ENCODE measurements around the gene NLRC3. TPM values are rescaled to one million over a fixed set of nuclear protein-coding genes. Genes with fewer than 3 reads are reported as not detected.

The NLRC3 gene
- total RNA-seq, 1 experiment from 2014 or later = 0.03 TPM

DNA sequence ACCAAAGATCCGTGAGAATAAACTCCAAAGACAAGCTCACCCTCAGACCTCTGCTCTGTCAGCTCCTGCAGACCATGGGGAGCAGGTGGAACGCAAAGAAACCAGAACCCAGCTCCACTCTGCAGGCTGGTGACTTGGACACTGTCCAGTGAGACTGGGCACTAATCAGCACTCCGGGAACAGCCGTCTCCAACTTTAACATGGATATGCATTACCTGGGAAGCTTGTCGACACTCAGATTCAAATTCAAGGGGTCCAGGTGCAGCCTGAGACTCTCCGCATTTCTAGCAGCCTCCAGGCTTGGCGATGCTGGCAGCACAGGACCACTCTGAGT is 25.1 kb upstream of the NLRC3 start:
- no peaks in the 10 kb centered on the region for H3K27me3 ChIP-seq
- H3K36me3 ChIP-seq = peaks cover 45% of the 10 kb centered on the region
- peaks cover 6% of the 10 kb centered on the region for H3K9me3 ChIP-seq
- H3K4me3 ChIP-seq = no peak overlapping the region
- DNase-seq = no peak

DNA sequence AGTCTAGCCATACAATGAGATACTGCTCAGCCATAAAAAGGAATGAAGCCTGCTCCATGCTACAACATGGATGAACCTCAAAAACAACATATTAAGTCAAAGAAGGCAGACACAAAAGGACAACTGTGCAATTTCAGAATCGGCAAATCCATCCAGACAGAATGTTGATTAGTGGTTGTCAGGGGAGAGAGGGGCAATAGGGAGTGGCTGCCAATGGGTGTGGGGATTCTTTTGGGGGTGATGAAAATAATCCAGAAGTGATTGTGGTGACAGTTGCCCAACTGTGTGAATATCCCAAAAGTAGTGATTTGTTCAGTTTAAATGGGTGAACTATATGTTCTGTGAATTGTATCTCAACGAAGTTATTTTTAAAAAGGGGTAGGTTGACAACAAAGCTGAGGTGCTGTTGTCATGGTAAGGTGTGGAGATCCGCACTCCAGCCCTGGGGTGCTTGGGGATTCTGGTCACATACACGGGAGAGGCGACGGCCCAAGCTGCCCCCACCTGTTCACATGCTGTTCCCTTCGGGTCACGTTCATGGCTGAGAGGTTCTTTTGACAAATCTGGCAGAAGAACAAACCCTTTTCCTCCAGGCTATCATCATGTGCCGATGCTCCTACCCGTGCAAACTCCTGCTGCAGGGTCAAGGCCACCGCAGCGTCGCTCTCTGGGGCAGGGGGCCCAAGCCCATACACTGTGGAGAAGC is 24.6 kb upstream of the NLRC3 start:
- no peak for DNase-seq
- H3K36me3 ChIP-seq = peaks cover 43% of the 10 kb centered on the region
- no peaks in the 10 kb centered on the region for H3K27me3 ChIP-seq
- H3K4me3 ChIP-seq = no peak overlapping the region
- peaks cover 6% of the 10 kb centered on the region for H3K9me3 ChIP-seq

GRCh38 chr16:3599922-3600321 is 22.7 kb upstream of the NLRC3 start:
- H3K4me3 ChIP-seq = no peak overlapping the region
- H3K9me3 ChIP-seq = peaks cover 6% of the 10 kb centered on the region
- no peaks in the 10 kb centered on the region for H3K27me3 ChIP-seq
- H3K36me3 ChIP-seq = peaks cover 39% of the 10 kb centered on the region
- no peak for DNase-seq

- no peak overlapping the region for H3K4me3 ChIP-seq
- no peak for DNase-seq
- no peaks in the 10 kb centered on the region for H3K27me3 ChIP-seq
- H3K36me3 ChIP-seq = peaks cover 37% of the 10 kb centered on the region
- peaks cover 6% of the 10 kb centered on the region for H3K9me3 ChIP-seq
These were observed 21.9 kb upstream of the NLRC3 start for GRCh38 chr16:3599121-3599520.

- peaks cover 33% of the 10 kb centered on the region for H3K36me3 ChIP-seq
- H3K9me3 ChIP-seq = peaks cover 6% of the 10 kb centered on the region
- no peak overlapping the region for H3K4me3 ChIP-seq
- DNase-seq = no peak
- no peaks in the 10 kb centered on the region for H3K27me3 ChIP-seq
These were observed 21.0 kb upstream of the NLRC3 start for GRCh38 chr16:3598236-3598635.

GRCh38 chr16:3597676-3598075 is 20.5 kb upstream of the NLRC3 start:
- no peak for DNase-seq

DNA sequence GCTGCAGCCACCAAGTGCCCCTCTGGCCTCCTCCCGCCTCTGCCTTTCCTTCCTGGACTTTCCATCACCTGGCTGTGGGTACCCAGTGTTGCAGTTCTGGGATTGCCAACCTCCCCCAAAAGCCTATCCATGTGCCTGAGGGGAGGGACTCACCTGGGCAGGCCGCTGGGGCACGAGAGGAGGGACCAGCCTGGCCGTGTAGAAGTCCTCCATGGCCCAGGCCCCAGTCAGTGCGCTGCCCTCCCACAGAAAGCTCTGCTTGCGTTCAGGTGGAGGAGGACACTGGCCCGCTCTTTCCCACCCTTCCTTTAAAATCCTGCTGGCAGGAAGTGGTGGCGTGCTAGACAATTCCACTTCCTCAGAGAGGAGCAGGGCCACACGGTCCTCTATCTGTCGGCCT is 20.0 kb upstream of the NLRC3 start:
- no peaks in the 10 kb centered on the region for H3K27me3 ChIP-seq
- no peak overlapping the region for H3K4me3 ChIP-seq
- peaks cover 36% of the 10 kb centered on the region for H3K36me3 ChIP-seq
- no peak for DNase-seq
- H3K9me3 ChIP-seq = peaks cover 6% of the 10 kb centered on the region

More at GRCh38 chr16:3597676-3598075, 20.5 kb upstream of the NLRC3 start:
- H3K4me3 ChIP-seq = no peak overlapping the region
- peaks cover 6% of the 10 kb centered on the region for H3K9me3 ChIP-seq
- H3K27me3 ChIP-seq = no peaks in the 10 kb centered on the region
- H3K36me3 ChIP-seq = peaks cover 34% of the 10 kb centered on the region

DNA sequence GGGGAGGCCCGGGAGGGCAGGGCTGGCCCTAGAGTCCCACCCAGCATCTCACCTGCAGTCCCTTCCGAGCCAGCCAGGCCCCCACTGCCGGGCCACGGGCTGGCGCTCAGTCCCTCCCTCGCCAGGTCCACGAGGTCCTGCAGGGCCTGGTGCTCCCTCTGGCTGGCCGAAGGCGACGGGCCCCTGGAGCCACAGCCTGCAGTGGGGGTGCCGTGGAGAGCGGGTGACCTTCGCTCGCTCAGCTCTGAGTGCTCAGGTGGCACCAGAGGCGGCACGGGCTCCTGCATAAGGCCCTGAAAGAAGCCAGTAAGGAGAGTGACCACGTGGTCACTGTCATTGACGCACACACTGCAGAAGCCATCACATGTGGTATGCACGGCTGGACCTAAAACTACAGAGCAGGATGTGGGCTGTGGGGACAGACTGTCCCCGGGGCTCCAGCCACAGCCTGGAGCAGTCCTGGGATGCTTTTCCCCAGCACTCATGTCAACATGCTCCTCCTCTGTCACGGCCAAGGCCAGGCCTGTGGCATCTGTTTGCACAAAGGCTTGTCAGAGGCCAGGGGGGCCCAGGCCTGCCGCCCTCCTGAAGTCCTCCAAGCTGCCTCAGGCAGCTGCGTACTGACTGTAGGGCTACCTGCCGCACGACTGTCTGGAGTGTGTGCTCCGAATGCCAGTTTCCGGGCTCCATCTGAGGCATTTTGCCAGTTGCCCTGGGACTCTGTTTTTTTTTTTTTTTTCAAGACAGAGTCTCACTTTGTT is 19.1 kb upstream of the NLRC3 start:
- no peak overlapping the region for H3K4me3 ChIP-seq
- no peaks in the 10 kb centered on the region for H3K27me3 ChIP-seq
- H3K36me3 ChIP-seq = peaks cover 29% of the 10 kb centered on the region
- H3K9me3 ChIP-seq = peaks cover 6% of the 10 kb centered on the region
- DNase-seq = no peak

GRCh38 chr16:3595521-3596021 is 18.4 kb upstream of the NLRC3 start:
- Histone ChIP-seq H3K9me3 (peaks cover 6% of the 10 kb centered on the region), H3K27me3 (no peaks in the 10 kb centered on the region), H3K4me3 (no peak overlapping the region), H3K36me3 (peaks cover 22% of the 10 kb centered on the region)
- no peak for DNase-seq

DNA sequence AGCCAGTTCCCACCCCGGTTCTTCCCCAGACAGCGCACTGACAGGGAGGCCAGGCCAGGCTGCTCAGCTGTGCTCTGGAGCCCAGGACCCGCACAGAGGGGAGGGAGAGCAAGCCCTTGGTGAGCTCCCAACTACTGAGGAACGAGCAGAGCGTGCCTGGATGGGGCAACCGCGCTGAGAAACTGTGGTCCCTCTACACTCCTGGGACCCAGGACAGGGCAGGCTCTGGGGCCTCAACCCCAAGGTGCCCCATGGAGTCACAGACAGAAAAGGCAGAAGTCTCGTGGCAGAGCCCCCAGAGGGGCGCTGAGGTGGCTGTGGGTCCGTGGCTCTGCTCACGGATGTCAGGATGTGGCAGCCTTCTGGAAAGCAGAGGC is 17.9 kb upstream of the NLRC3 start:
- DNase-seq = no peak
- Histone ChIP-seq H3K27me3 (no peaks in the 10 kb centered on the region), H3K36me3 (peaks cover 18% of the 10 kb centered on the region), H3K4me3 (no peak overlapping the region), H3K9me3 (peaks cover 5% of the 10 kb centered on the region)

- H3K4me3 ChIP-seq = no peak overlapping the region
- H3K27me3 ChIP-seq = no peaks in the 10 kb centered on the region
- DNase-seq = no peak
- no peaks in the 10 kb centered on the region for H3K9me3 ChIP-seq
- H3K36me3 ChIP-seq = peaks cover 12% of the 10 kb centered on the region
These were observed 17.3 kb upstream of the NLRC3 start for GRCh38 chr16:3594316-3595109.

- Histone ChIP-seq H3K27me3 (no peaks in the 10 kb centered on the region), H3K9me3 (no peaks in the 10 kb centered on the region), H3K4me3 (no peak overlapping the region), H3K36me3 (peaks cover 15% of the 10 kb centered on the region)
- no peak for DNase-seq
These were observed 15.4 kb upstream of the NLRC3 start for GRCh38 chr16:3592559-3592958.

- Histone ChIP-seq H3K36me3 (peaks cover 11% of the 10 kb centered on the region), H3K27me3 (no peaks in the 10 kb centered on the region), H3K4me3 (no peak overlapping the region), H3K9me3 (no peaks in the 10 kb centered on the region)
- DNase-seq = no peak
These were observed 14.8 kb upstream of the NLRC3 start for GRCh38 chr16:3591991-3592390.

DNA sequence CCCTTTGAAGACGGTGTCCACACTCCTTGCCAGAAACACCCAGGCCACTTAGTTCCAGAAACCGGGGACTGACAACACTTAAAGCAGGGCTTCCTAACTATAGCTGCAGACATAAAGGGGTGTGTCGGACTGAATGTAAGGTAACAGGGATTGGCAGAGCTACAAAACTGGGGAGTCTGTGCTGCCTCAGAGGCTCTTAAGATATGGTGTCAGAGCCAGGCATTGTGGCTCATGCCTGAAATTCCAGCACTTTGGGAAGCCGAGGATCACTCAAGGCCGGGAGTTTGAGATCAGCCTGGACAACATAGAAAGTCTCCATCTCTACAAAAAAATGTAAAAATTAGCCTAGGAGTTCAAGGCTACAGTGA is 14.2 kb upstream of the NLRC3 start:
- H3K36me3 ChIP-seq = peaks cover 11% of the 10 kb centered on the region
- no peaks in the 10 kb centered on the region for H3K27me3 ChIP-seq
- H3K4me3 ChIP-seq = no peak overlapping the region
- DNase-seq = no peak
- H3K9me3 ChIP-seq = no peaks in the 10 kb centered on the region

DNA sequence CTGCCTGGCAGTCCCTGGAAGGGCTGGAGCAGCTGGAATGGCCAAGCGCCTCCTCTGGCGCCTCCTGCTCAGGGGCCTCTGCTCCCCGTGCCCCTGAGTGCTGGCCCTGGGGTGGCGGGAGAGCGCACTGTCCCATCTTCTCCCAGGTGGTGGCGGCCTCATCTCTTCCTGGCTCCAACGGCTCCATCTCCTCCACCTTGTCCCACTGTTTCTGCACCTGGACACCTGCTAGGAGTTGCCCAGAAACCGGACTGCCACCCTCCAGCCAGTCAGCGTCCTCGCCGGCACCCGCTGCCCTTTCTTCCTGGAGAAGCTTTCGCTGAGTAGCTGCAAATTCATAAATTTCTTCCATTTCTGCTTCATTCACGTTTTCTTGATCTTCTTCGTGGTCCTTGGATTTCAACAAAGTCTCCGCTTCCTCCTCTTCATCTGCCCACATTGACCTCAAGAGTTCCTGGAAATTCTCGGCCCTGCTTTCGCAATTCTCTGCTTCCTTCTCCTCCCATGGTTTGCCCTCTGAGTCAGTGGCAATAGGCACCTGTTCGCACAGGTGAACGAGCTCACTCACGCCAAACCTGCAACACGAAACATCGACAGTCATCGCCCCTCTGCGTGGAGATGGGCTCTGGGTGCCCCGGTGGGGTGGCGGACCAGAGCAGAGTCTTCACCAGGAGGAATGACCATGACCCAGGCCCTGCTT is 13.7 kb upstream of the NLRC3 start:
- H3K36me3 ChIP-seq = peaks cover 11% of the 10 kb centered on the region
- H3K9me3 ChIP-seq = no peaks in the 10 kb centered on the region
- DNase-seq = no peak
- H3K27me3 ChIP-seq = no peaks in the 10 kb centered on the region
- H3K4me3 ChIP-seq = no peak overlapping the region

- Histone ChIP-seq H3K4me3 (no peak overlapping the region), H3K36me3 (peaks cover 11% of the 10 kb centered on the region)
- DNase-seq = no peak
These were observed 12.9 kb upstream of the NLRC3 start for GRCh38 chr16:3589991-3590701.

More at GRCh38 chr16:3589991-3590701, 12.9 kb upstream of the NLRC3 start:
- H3K9me3 ChIP-seq = no peaks in the 10 kb centered on the region
- no peaks in the 10 kb centered on the region for H3K27me3 ChIP-seq
